Endothelial cell of coronary artery (primary cell): ENCODE data around the gene EPM2A. TPM values are rescaled to one million over a fixed set of nuclear protein-coding genes. Genes with fewer than 3 reads are reported as not detected.

Source experiments
- total RNA-seq: library from RNA; depleted of rRNA; stranded (reverse); fragments of >200 nt; gene quantifications from 2 replicates; pipeline ENCODE4 v1.2.3, GENCODE V29; 2014

EPM2A gene
- total RNA-seq, result 4.0 and 5.0 TPM in 2 replicates

GRCh38 chr6:145735356-145736165, at the start of gene EPM2A:
Gene EPM2A (minus strand): TSS chr6:145735520. CDS start chr6:145735498, 22 bp downstream.

Other genes with a start within 250 kb of the EPM2A start
- gene FBXO30, start 79.3 kb upstream of the EPM2A start, total RNA-seq, result 13.3 and 14.0 TPM in 2 replicates
- 15.1 and 20.4 TPM in 2 replicates for gene SHPRH, start 228.8 kb upstream of the EPM2A start, total RNA-seq